Measurements from ENCODE around the gene CYP1B1. TPM values are rescaled to one million over a fixed set of nuclear protein-coding genes. Genes with fewer than 3 reads are reported as not detected.

CYP1B1 gene
- total RNA-seq, 1 experiment from 2014 or later, result 2.6 TPM

- no peaks in the 10 kb centered on the region for H3K9me3 ChIP-seq (ENCODE audit: control insufficient read depth in 1 of 2, insufficient read depth in 1 of 2, low read depth in 1 of 2, low read length in 2 of 2)
- TF ChIP-seq ELF1 (IDR thresholded peaks at IDR 0.05; ENCODE audit: borderline replicate concordance, low read depth), result no peak
- TF ChIP-seq YY1 (IDR thresholded peaks at IDR 0.05; ENCODE audit: extremely low read depth, insufficient replicate concordance, low read depth, low read length), result no peak
- TF ChIP-seq TCF7L2 (IDR thresholded peaks at IDR 0.05; ENCODE audit: borderline replicate concordance, extremely low read depth, insufficient read depth, insufficient read length), result no peak
- no peak for TF ChIP-seq CEBPB (IDR thresholded peaks at IDR 0.05; ENCODE audit: low read depth)
- no peak for TF ChIP-seq ATF3 (IDR thresholded peaks at IDR 0.05)
- TF ChIP-seq POLR2AphosphoS5 (IDR thresholded peaks at IDR 0.05; ENCODE audit: low read depth, low read length), result no peak
- no peak for TF ChIP-seq RAD21 (IDR thresholded peaks at IDR 0.05; ENCODE audit: low read depth)
- TF ChIP-seq ZNF274 (IDR thresholded peaks at IDR 0.05; ENCODE audit: low read depth, low read length), result no peak
- ChIA-PET CTCF (no interaction called here), RAD21 (ENCODE audit: low non-redundant PET in 1 of 2, low total read pairs in 2 of 2, uncharacterized antibody in 2 of 2, unreplicated experiment in 2 of 2) (no interaction called here), POLR2A (interaction anchor here (1.4 kb wide), 1 partner anchor 10 kb away, joined by 5 read pairs; no protein-coding TSS in a partner anchor)
- H3K9me2 ChIP-seq (ENCODE audit: insufficient read depth), result no peaks in the 10 kb centered on the region
- H3K27ac ChIP-seq (ENCODE audit: low read depth, low read length), result no peak overlapping the region
- H3K27me3 ChIP-seq (ENCODE audit: insufficient read depth, low read length), result no peaks in the 10 kb centered on the region
- H4K20me1 ChIP-seq (ENCODE audit: insufficient read depth), result no peaks in the 10 kb centered on the region
- ATAC-seq (no peak), DNase-seq (ENCODE audit: low read depth, low spot score) (no peak)
- H3K79me2 ChIP-seq (ENCODE audit: insufficient read depth, low read length), result no peaks in the 10 kb centered on the region
- no peaks in the 10 kb centered on the region for H3K4me1 ChIP-seq (ENCODE audit: control insufficient read depth in 1 of 2, insufficient read depth in 2 of 2, low read length in 2 of 2)
- no peak overlapping the region for H3K4me3 ChIP-seq (replicated peaks in 1 of 2; ENCODE audit: low read depth in 1 of 2, low read length in 2 of 2)
- H3K9ac ChIP-seq (ENCODE audit: low read length), result no peak overlapping the region
- no peak overlapping the region for H2AFZ ChIP-seq (ENCODE audit: low read depth, low read length, poor library complexity, severe bottlenecking)
- H3K4me2 ChIP-seq (ENCODE audit: low read length), result no peak overlapping the region
- no peaks in the 10 kb centered on the region for H3K36me3 ChIP-seq (ENCODE audit: control insufficient read depth in 1 of 2, insufficient read depth in 2 of 2, low read length in 2 of 2)
- intact Hi-C loops (cut with micrococcal nuclease), result no loop called here
- BruUV-seq (replicated peaks), result no TSS peak
These were observed 9.4 kb downstream of the CYP1B1 start for GRCh38 chr2:38066421-38067115.

GRCh38 chr2:38065502-38066135 is 10.3 kb downstream of the CYP1B1 start:
- BruUV-seq (replicated peaks), result no TSS peak
- Histone ChIP-seq H3K36me3 (ENCODE audit: control insufficient read depth in 1 of 2, insufficient read depth in 2 of 2, low read length in 2 of 2) (no peaks in the 10 kb centered on the region), H3K9ac (ENCODE audit: low read length) (no peak overlapping the region), H3K9me2 (ENCODE audit: insufficient read depth) (no peaks in the 10 kb centered on the region), H4K20me1 (ENCODE audit: insufficient read depth) (no peaks in the 10 kb centered on the region), H3K4me2 (ENCODE audit: low read length) (no peak overlapping the region), H3K27me3 (ENCODE audit: insufficient read depth, low read length) (no peaks in the 10 kb centered on the region), H3K79me2 (ENCODE audit: insufficient read depth, low read length) (no peaks in the 10 kb centered on the region), H3K4me3 (replicated peaks in 1 of 2; ENCODE audit: low read depth in 1 of 2, low read length in 2 of 2) (no peak overlapping the region), H2AFZ (ENCODE audit: low read depth, low read length, poor library complexity, severe bottlenecking) (no peak overlapping the region), H3K4me1 (ENCODE audit: control insufficient read depth in 1 of 2, insufficient read depth in 2 of 2, low read length in 2 of 2) (no peaks in the 10 kb centered on the region), H3K9me3 (ENCODE audit: control insufficient read depth in 1 of 2, insufficient read depth in 1 of 2, low read depth in 1 of 2, low read length in 2 of 2) (no peaks in the 10 kb centered on the region), H3K27ac (ENCODE audit: low read depth, low read length) (no peak overlapping the region)
- TF ChIP-seq RAD21 (IDR thresholded peaks at IDR 0.05; ENCODE audit: low read depth) (no peak), EZH2phosphoT487 (IDR thresholded peaks at IDR 0.05; ENCODE audit: borderline replicate concordance) (no peak), ELF1 (IDR thresholded peaks at IDR 0.05; ENCODE audit: borderline replicate concordance, low read depth) (no peak), ZBTB33 (IDR thresholded peaks at IDR 0.05; ENCODE audit: extremely low read depth, insufficient replicate concordance, low read length) (no peak)
- ChIA-PET RAD21 (ENCODE audit: low non-redundant PET in 1 of 2, low total read pairs in 2 of 2, uncharacterized antibody in 2 of 2, unreplicated experiment in 2 of 2) (no interaction called here), CTCF (no interaction called here), POLR2A (no interaction called here)
- DNase-seq (ENCODE audit: low read depth, low spot score) (no peak), ATAC-seq (no peak)
- intact Hi-C loops (cut with micrococcal nuclease), result no loop called here
